Glutamatergic neuron (in vitro differentiated cells): Measurements from ENCODE around the gene CSF1. TPM values are rescaled to one million over a fixed set of nuclear protein-coding genes. Genes with fewer than 3 reads are reported as not detected.

Experiments used
- DNase-seq: peaks from one replicate; pipeline ENCODE4 v3.0.0; 2022
- H3K27ac Mint-ChIP-seq: one replicate; pipeline ENCODE4 v1.8.0; 2020; ENCODE audit warnings: mild to moderate bottlenecking, mixed read lengths, inconsistent platforms; ENCODE audit not compliant: unreplicated experiment
- H3K27me3 Mint-ChIP-seq: one replicate; pipeline ENCODE4 v1.8.0; 2020; ENCODE audit warnings: mild to moderate bottlenecking, moderate library complexity, mixed read lengths, inconsistent platforms; ENCODE audit not compliant: unreplicated experiment
- H3K36me3 Mint-ChIP-seq: one replicate; pipeline ENCODE4 v1.8.0; 2020; ENCODE audit warnings: mild to moderate bottlenecking, mixed read lengths, inconsistent platforms; ENCODE audit not compliant: unreplicated experiment
- H3K4me1 Mint-ChIP-seq: one replicate; pipeline ENCODE4 v1.8.0; 2020; ENCODE audit warnings: mild to moderate bottlenecking, low read depth, mixed read lengths, inconsistent platforms; ENCODE audit not compliant: unreplicated experiment
- H3K4me3 Mint-ChIP-seq: one replicate; pipeline ENCODE4 v1.8.0; 2020; ENCODE audit warnings: mild to moderate bottlenecking, mixed read lengths, inconsistent platforms; ENCODE audit not compliant: unreplicated experiment
- H3K9me3 Mint-ChIP-seq: one replicate; pipeline ENCODE4 v1.8.0; 2020; ENCODE audit warnings: mild to moderate bottlenecking, moderate library complexity, mixed read lengths, inconsistent platforms; ENCODE audit not compliant: unreplicated experiment
- total RNA-seq: library from RNA; stranded (reverse); fragmentation: NEBNext Ultra II Directional; extraction: Animal tissue kit (Norgen Biotek cat#: 25700); gene quantifications from one replicate; pipeline ENCODE4 v1.2.1, GENCODE V29; 2021; ENCODE audit not compliant: unreplicated experiment
- TF ChIP-seq, protein P1 (sequence below): fragments of 200-600 bp; sonication (generic); IDR thresholded peaks from one replicate; pipeline ENCODE4 v1.5.0; 2021; ENCODE audit not compliant: partially characterized antibody, unreplicated experiment

The CSF1 gene
- total RNA-seq, 1 donor from 2014 or later: 0.59 TPM

DNA sequence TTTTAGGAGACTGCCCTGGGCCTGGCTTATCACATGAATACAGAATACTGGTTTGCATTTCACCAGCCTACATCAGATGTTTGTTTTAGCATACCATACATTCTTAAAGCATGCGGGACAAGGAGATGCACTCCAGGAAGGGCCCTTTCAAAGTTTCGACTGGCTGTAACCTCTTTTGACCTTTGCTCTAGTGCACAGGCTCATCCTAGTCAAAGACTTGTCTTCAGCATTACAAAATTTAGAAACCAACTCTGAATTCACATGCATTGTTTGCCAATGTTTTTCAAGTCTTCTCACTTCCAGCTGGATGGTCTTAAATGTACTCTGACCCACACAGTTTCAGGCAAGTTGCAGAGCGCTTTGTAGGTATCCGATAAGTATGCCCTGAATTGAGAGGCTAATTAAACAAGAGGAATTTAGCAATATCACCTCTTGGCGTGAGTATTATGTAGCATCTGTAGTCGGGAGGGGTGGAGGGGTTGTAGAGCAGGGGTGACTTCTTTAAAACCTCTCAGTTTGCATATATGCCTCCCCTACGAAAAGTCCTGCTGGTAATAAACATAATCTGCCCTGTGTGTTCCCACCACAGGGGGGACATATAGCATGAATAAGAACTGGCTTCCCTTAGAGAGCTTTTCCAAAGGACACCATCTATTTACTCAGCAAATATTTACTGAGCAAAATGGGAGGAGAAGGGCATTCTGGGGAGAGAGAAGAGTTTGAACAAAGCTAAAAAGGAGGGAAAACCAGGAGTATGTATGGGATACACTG is 49.5 kb downstream of the CSF1 start:
- H3K36me3 Mint-ChIP-seq: peaks cover 1% of the 10 kb centered on the region
- no peaks in the 10 kb centered on the region for H3K27me3 Mint-ChIP-seq
- H3K9me3 Mint-ChIP-seq: peaks cover 2% of the 10 kb centered on the region
- DNase-seq: no peak
- TF ChIP-seq, protein P1, sequence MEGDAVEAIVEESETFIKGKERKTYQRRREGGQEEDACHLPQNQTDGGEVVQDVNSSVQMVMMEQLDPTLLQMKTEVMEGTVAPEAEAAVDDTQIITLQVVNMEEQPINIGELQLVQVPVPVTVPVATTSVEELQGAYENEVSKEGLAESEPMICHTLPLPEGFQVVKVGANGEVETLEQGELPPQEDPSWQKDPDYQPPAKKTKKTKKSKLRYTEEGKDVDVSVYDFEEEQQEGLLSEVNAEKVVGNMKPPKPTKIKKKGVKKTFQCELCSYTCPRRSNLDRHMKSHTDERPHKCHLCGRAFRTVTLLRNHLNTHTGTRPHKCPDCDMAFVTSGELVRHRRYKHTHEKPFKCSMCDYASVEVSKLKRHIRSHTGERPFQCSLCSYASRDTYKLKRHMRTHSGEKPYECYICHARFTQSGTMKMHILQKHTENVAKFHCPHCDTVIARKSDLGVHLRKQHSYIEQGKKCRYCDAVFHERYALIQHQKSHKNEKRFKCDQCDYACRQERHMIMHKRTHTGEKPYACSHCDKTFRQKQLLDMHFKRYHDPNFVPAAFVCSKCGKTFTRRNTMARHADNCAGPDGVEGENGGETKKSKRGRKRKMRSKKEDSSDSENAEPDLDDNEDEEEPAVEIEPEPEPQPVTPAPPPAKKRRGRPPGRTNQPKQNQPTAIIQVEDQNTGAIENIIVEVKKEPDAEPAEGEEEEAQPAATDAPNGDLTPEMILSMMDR: no peak
- peaks cover 3% of the 10 kb centered on the region for H3K4me1 Mint-ChIP-seq
- H3K4me3 Mint-ChIP-seq: no peak overlapping the region
- H3K27ac Mint-ChIP-seq: no peak overlapping the region

DNA sequence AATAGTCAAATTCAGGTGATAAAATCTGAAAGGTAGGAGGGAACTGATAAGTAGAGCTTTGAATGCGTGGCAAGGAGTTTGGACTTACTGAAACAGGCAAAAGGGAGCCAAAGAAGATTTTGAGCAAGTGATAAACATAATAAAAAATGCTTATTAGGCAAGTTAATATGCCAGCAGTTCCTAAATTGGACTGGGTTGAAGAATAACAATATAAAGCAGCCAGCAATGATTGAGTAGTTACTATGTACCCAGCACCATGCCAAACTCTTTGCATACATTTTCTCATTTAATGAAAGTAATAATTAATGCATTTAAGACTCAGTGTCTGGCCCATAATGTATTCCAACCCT is 50.1 kb downstream of the CSF1 start:
- Mint-ChIP-seq H3K27me3 (no peaks in the 10 kb centered on the region), H3K4me3 (no peak overlapping the region), H3K4me1 (peaks cover 3% of the 10 kb centered on the region), H3K36me3 (peaks cover 6% of the 10 kb centered on the region), H3K27ac (no peak overlapping the region), H3K9me3 (no peaks in the 10 kb centered on the region)
- TF ChIP-seq, protein P1: no peak
- DNase-seq: no peak

DNA sequence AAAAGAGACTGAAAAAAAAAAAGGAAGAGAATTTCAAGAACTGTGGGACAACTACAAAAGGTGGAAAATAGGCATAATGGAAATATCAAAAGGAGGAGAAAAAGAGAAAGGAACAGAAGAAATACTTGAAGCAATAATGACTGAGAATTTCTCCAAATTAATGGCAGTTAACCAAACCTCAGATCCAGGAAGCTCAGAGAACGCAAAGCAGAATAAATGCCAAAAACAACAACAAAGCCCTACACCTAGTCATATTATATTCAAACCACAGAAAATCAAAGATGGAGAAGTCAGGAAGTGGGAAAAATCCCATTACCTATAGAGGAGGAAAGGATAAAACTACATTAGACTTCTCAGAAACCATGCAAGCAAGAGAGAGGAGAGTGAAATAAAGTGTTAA is 53.2 kb downstream of the CSF1 start:
- H3K9me3 Mint-ChIP-seq: no peaks in the 10 kb centered on the region

DNA sequence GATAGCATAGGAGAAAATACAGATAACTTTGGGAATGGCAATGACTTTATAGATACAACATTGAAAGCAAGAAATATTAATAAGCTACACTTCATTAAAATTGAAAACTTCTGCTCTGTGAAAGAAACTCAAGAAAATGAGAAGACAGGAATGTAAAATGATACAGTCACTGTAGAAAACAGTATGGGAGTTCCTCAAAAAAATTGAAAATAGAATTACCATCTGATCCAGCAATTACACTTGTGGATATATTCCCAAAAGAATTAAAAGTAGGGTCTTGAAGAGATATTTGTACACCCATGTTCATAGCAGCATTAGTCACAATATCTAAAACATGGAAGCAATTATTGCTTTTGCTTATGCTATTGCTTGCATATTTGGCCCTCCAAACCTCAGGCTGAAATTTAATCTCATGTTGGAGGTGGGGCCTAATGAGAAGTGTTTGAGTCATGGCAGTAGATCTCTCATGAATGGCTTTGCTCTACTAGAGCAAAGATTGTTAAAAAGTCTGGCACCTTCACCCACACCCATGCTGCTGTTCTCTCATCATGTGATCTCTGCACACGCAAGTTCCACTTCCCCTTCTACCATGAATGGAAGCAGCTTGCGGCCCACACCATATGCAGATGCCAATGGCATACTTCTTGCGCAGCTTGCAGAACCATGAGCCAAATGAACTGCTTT is 58.6 kb downstream of the CSF1 start:
- TF ChIP-seq, protein P1: no peak
- no peak for DNase-seq
- Mint-ChIP-seq H3K27ac (no peak overlapping the region), H3K36me3 (peaks cover 6% of the 10 kb centered on the region), H3K4me1 (no peaks in the 10 kb centered on the region), H3K9me3 (no peaks in the 10 kb centered on the region), H3K27me3 (no peaks in the 10 kb centered on the region), H3K4me3 (no peak overlapping the region)

More for the DNA sequence above, 53.2 kb downstream of the CSF1 start:
- TF ChIP-seq, protein P1: no peak
- peaks cover 3% of the 10 kb centered on the region for H3K4me1 Mint-ChIP-seq
- peaks cover 6% of the 10 kb centered on the region for H3K36me3 Mint-ChIP-seq
- no peak overlapping the region for H3K4me3 Mint-ChIP-seq
- H3K27me3 Mint-ChIP-seq: no peaks in the 10 kb centered on the region
- no peak for DNase-seq
- H3K27ac Mint-ChIP-seq: no peak overlapping the region

DNA sequence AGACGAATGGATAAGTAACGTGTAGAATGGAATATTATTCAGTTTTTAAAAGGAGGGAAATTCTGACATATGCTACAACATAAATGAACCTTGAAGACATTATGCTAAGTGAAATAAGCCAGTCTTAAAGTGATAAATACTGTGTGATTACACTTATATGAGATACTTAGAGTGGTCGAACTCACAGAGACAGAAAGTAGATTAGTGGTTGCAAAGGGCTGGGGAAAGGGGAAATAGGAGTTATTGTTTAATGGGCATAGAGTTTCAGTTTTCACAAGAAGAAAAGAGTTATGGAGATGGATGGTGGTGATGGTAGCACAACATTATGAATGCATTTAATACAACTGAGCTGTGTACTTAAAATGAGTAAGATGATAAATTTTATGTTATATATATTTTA is 59.3 kb downstream of the CSF1 start:
- H3K4me1 Mint-ChIP-seq: no peaks in the 10 kb centered on the region
- no peak overlapping the region for H3K27ac Mint-ChIP-seq
- peaks cover 6% of the 10 kb centered on the region for H3K36me3 Mint-ChIP-seq
- TF ChIP-seq, protein P1: no peak
- DNase-seq: no peak
- no peaks in the 10 kb centered on the region for H3K9me3 Mint-ChIP-seq
- no peaks in the 10 kb centered on the region for H3K27me3 Mint-ChIP-seq
- no peak overlapping the region for H3K4me3 Mint-ChIP-seq
